HL-60 (cell line): ENCODE results near the gene ACER1.
"Not testable (repeated sequence)": the region's sequence is repeated elsewhere in the genome, so short reads cannot be mapped to it uniquely, and the experiment has no call there.

ENCODE experiments used
- DNase-seq, 2 experiments: peaks; one replicate each; pipeline ENCODE4 v3.0.0-alpha.2; 2010 to 2020; ENCODE audit warnings: low read depth in 1 of 2, low spot score in 1 of 2
- H3K27ac ChIP-seq: fragments of 250-450 bp; sonication (Bioruptor Pico); replicated peaks from 2 replicates; pipeline ENCODE4 v1.5.1; 2020; ENCODE audit warnings: mild to moderate bottlenecking, moderate library complexity
- H3K27me3 ChIP-seq: fragments of 250-450 bp; sonication (Bioruptor Pico); 2 replicates; pipeline ENCODE4 v1.5.1; 2021; ENCODE audit warnings: mild to moderate bottlenecking, moderate library complexity; ENCODE audit not compliant: insufficient read depth, poor library complexity, severe bottlenecking
- H3K4me3 ChIP-seq: replicated peaks from 2 replicates; pipeline ENCODE4 v1.5.1; 2011; ENCODE audit warnings: mild to moderate bottlenecking, control low read depth, low read length; ENCODE audit not compliant: insufficient read depth
- CTCF ChIP-seq: IDR thresholded peaks from one replicate; pipeline ENCODE4 v1.5.1; 2011; ENCODE audit warnings: low read length, control low read depth, inconsistent platforms; ENCODE audit not compliant: insufficient read depth
- GABPA ChIP-seq: IDR thresholded peaks from 2 replicates; pipeline ENCODE4 v1.6.1; 2012; ENCODE audit warnings: low read depth
- POLR2AphosphoS5 ChIP-seq: IDR thresholded peaks from 2 replicates; pipeline ENCODE4 v1.6.1; 2012; ENCODE audit warnings: low read depth
- SPI1 ChIP-seq: IDR thresholded peaks from 2 replicates; pipeline ENCODE4 v1.6.1; 2012; ENCODE audit warnings: low read depth, mild to moderate bottlenecking, borderline replicate concordance
- TF ChIP-seq, protein P1 (sequence below): IDR thresholded peaks from 2 replicates; pipeline ENCODE4 v1.6.1; 2012; ENCODE audit warnings: low read depth; ENCODE audit not compliant: insufficient replicate concordance

The ACER1 gene

DNA sequence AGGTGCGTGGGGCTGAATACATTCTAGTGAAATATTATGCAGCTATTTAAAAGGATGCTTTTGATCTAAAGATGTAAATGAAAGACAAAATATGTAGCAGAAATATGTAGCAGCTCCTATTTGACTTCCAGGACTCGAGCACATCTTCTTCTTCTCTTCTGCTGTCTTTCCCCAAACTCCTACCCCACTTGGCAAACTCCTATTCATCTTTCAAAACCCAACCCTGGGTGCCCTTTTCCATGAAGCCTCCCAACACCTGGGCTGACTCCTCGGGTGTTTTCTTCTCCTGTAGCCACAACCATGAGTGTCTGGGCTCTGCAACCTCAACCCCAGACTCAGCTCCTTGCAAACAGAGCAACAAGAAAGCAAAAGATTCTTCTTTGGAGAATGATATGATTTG lies 11.1 kb downstream of the ACER1 start:
- no peak overlapping the region for H3K27ac ChIP-seq
- no peak for DNase-seq
- TF ChIP-seq GABPA = no peak
- TF ChIP-seq, protein P1, sequence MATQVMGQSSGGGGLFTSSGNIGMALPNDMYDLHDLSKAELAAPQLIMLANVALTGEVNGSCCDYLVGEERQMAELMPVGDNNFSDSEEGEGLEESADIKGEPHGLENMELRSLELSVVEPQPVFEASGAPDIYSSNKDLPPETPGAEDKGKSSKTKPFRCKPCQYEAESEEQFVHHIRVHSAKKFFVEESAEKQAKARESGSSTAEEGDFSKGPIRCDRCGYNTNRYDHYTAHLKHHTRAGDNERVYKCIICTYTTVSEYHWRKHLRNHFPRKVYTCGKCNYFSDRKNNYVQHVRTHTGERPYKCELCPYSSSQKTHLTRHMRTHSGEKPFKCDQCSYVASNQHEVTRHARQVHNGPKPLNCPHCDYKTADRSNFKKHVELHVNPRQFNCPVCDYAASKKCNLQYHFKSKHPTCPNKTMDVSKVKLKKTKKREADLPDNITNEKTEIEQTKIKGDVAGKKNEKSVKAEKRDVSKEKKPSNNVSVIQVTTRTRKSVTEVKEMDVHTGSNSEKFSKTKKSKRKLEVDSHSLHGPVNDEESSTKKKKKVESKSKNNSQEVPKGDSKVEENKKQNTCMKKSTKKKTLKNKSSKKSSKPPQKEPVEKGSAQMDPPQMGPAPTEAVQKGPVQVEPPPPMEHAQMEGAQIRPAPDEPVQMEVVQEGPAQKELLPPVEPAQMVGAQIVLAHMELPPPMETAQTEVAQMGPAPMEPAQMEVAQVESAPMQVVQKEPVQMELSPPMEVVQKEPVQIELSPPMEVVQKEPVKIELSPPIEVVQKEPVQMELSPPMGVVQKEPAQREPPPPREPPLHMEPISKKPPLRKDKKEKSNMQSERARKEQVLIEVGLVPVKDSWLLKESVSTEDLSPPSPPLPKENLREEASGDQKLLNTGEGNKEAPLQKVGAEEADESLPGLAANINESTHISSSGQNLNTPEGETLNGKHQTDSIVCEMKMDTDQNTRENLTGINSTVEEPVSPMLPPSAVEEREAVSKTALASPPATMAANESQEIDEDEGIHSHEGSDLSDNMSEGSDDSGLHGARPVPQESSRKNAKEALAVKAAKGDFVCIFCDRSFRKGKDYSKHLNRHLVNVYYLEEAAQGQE = no peak
- TF ChIP-seq CTCF = no peak
- no peak for TF ChIP-seq POLR2AphosphoS5
- TF ChIP-seq SPI1 = no peak
- H3K4me3 ChIP-seq = no peak overlapping the region
- H3K27me3 ChIP-seq = no peaks in the 10 kb centered on the region

DNA sequence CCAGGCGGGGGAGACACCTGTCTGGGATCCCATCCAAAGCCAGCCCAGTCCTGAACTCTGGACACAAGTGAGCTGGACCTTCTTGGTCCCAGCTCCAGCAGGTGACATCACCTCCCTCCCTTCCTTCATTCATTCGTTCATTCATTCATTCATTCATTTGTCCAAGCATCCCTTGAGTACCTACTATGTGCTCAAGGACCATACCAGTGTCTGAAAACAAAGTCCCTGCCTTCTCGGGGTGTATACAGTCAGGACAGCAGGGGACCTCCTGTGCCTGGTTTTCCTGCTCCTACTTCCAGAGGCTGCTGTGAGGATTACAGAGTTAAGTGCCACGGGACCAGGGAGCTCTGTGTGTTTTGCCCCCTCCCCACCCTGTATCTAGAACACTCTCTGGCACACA lies 14.0 kb downstream of the ACER1 start:
- Histone ChIP-seq H3K27me3 (no peaks in the 10 kb centered on the region), H3K27ac (no peak overlapping the region), H3K4me3 (no peak overlapping the region)
- DNase-seq = no peak
- no peak for TF ChIP-seq CTCF
- TF ChIP-seq, protein P1 = no peak
- TF ChIP-seq GABPA = no peak
- no peak for TF ChIP-seq SPI1
- TF ChIP-seq POLR2AphosphoS5 = no peak

GRCh38 chr19:6318772-6319171 lies 14.6 kb downstream of the ACER1 start:
- Histone ChIP-seq H3K27ac (no peak overlapping the region), H3K4me3 (no peak overlapping the region), H3K27me3 (no peaks in the 10 kb centered on the region)
- TF ChIP-seq GABPA (no peak), CTCF (no peak), SPI1 (no peak), POLR2AphosphoS5 (no peak)
- TF ChIP-seq, protein P1 = no peak
- no peak for DNase-seq

- H3K4me3 ChIP-seq, DNase-seq, H3K27ac ChIP-seq, H3K27me3 ChIP-seq: not testable (repeated sequence)
These were observed 17.8 kb downstream of the ACER1 start for GRCh38 chr19:6315646-6316045.
